GM19099 (cell line): ENCODE results near the gene ESAM.
A peak's percentile ranks its signal among the peaks of the same experiment; 100 is the strongest.

ENCODE experiments used
- POLR2A ChIP-seq: IDR thresholded peaks from 3 replicates; pipeline ENCODE4 v1.6.1; 2011; ENCODE audit warnings: low read depth; ENCODE audit not compliant: insufficient read length; ENCODE audit errors: extremely low read depth

The ESAM gene

DNA sequence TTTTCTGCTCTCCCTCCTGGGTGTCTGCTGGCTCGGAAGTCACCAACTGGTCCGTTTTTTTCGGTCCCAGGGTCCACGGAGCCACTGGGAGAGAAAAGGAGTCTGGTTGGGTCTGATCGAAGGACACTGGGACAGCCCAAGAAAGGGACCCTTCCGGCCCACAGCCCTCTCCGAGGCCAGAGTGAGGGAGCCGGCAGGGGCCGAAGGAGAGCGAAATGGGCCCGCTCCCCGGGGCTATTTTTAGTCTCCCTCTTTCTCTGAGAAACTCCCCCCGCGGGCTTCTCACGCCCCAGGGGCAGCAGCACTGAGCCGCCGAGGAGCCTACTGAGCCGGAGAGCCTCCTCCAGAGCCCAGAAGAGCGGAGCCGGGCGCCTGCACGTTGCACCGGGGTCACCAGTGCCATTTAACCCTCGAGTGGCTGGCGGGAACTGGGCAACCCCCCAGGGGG is 1.9 kb downstream of the ESAM start:
- TF ChIP-seq POLR2A, result peak; percentile 52

- no peak for TF ChIP-seq POLR2A
Measured at GRCh38 chr11:124759266-124760204, 2.6 kb downstream of the ESAM start.

- TF ChIP-seq POLR2A, result no peak
Measured at GRCh38 chr11:124758355-124759265, 3.5 kb downstream of the ESAM start.

GRCh38 chr11:124757320-124757719 is 4.8 kb downstream of the ESAM start:
- no peak for TF ChIP-seq POLR2A

DNA sequence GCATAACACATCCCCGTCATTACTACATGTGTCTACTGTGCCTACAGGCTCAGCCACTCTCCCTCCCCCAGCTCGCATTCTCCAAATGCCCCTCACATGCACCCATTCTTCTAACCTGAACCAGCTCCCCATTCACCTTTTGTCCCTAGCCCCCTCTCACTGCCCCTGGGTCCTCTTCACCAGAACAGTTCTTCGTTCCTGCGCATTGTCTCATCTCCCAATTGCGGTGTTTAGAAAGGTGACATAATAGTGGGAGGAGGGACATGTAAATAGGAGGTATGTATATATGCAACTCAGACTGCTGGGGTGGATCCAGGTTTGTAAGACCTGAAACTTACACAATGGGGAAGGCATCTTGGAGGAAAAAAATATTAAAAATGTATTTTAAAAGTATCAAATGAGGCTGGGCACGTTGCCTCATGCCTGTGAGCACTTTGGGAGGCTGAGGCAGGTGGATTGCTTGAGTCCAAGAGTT is 5.3 kb downstream of the ESAM start:
- TF ChIP-seq POLR2A, result no peak

DNA sequence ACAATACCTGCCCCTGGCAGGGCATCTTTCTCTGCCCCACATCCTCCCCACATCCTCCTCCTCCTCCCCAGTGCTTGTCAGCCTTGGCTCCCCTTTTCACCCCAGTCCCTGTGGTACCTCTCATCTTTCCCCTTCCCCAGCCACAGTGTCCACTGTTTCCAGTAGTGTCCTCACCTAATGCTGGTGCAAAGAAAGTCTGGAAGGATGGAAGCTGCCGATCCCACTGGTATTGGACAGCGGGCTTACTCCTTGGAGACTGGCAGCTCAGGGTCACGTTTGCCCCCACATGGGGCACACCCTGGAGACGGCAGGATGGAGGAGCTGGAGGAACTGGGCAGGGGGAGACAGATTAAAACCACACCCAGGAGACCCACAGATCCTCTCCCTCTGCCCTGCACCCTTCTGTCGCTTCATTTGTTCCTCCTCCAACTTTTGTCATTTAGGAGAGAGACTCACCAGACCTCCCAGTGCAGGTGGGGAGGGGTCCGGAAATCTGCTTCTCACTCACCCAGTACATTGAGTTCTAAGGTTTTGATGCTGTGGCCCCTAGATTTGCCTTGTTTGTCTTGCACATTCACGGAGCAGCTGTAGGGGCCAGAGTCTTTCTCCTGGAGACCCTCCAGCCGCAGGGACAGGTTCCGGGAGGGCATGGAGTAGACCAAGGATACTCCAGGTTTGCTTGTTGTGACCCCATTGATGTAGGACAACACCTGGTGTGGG is 5.9 kb downstream of the ESAM start:
- no peak for TF ChIP-seq POLR2A

- TF ChIP-seq POLR2A, result no peak
Measured at GRCh38 chr11:124754710-124755109, 7.4 kb downstream of the ESAM start.

- TF ChIP-seq POLR2A, result no peak
Measured at GRCh38 chr11:124754309-124754708, 7.8 kb downstream of the ESAM start.

- no peak for TF ChIP-seq POLR2A
Measured at GRCh38 chr11:124753624-124754023, 8.5 kb downstream of the ESAM start.

DNA sequence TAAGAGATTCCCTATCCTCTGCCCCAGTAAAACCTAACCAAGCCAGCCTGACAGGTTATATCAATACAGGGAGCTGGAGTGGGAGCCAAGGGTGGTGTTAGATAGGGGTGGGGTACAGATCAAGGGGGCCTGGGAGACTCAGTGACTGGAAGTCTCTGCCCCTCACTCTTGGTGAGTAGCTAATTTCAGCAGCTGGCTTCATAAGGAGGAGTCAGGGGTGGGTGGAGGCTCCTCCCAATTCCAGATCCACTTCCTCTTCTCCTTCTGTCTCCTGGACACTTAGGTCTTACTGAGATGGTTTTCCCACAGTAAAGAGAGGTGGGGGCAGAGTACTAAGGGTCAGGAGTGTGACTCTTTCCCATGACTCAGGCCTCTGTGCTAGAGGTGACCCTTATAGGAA is 8.9 kb downstream of the ESAM start:
- no peak for TF ChIP-seq POLR2A

GRCh38 chr11:124752471-124753102 is 9.5 kb downstream of the ESAM start:
- no peak for TF ChIP-seq POLR2A

DNA sequence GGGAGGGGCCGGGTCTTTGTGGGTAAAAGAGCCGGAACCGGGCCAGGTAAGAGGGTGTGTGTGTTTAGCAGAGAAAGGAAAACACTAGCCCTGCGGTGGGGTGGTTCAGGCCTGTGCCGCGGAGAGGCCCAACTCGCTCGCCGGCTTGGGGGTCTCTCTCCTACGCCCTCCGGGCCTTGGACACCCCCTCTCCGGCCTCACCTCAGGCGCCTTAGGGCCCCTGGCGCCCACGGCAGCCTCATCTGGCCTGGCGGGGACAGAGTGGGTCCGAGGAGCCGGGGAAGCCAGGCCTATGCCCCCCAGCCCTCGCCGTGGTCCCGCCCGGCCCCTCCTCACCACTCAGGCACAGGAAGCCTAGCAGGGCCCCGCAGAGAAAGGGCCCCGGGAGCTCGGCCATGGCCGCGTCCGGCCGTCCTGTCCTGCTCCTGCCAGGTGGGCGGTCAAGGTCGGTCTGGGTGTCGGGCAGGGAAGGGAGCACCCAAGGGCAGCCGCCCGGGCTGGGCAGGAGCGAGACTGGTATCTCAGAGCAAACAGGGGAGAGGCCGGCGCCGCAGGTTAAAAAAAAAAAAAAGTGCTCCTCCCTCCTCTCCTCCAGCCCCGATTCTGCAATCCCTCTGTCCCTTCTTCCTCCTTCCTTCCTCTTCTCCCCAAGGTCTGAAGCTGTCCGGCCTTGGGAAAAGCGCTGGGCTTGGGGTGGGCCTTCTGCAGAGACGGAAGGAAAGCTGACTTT is 10.2 kb downstream of the ESAM start, which contains the start of gene VSIG2:
Gene VSIG2, minus strand, starts transcription at position 515 of the 730 bp plus-strand sequence. Its CDS starts 118 bp downstream, at position 397.
- no peak for TF ChIP-seq POLR2A

- no peak for TF ChIP-seq POLR2A
Measured at GRCh38 chr11:124751391-124751740, 10.7 kb downstream of the ESAM start.

DNA sequence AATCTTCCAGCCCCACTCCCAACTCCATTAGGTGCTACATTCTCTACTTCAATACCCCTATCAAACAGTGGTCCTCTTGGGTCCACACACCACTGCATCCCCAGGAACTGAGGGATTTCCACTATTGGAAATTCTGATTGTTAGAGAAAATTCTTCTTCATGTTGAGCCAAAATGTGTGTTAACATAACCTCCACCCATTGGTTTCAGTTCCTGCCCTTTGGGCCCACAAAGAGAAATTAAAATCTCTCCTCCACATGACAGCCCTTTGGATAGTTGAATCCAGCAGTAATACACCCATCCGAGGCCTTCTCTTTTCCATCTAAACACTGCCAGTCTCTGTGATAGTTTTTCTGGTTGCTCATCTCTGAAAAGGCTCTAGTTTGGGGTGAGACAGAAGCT is 12.2 kb downstream of the ESAM start:
- no peak for TF ChIP-seq POLR2A
